Endothelial cell of umbilical vein (primary cell): ENCODE measurements around the gene RPL37A. TPM values are rescaled to one million over a fixed set of nuclear protein-coding genes. Genes with fewer than 3 reads are reported as not detected.
A peak's percentile ranks its signal among the peaks of the same experiment; 100 is the strongest.

Source experiments
- BruUV-seq: library from RNA; stranded (reverse); fragments of 400-500 nt; replicated peaks from 2 replicates; lab custom pipeline; 2021; lab: Mats Ljungman, UMichigan
- CTCF ChIA-PET: fragments of 300-600, 350-600 bp; sonication (Branson Sonifier 250); formaldehyde crosslinking; loops from one replicate; lab custom pipeline; 2021; ENCODE audit warnings: antibody characterized with exemption, inconsistent platforms; lab: Charles Lee
- POLR2A ChIA-PET: fragments of 300-600, 350-600 bp; sonication (Branson Sonifier 250); formaldehyde crosslinking; loops from one replicate; lab custom pipeline; 2021; ENCODE audit warnings: antibody characterized with exemption, inconsistent platforms; lab: Charles Lee
- DNase-seq: peaks from one replicate; pipeline ENCODE4 v3.0.0-alpha.2; 2011; ENCODE audit warnings: low read depth, low spot score
- FAIRE-seq: peaks from 2 replicates; lab custom pipeline; 2011; peaks lifted over from hg19 to GRCh38; lab: Jason Lieb, UNC
- H2AFZ ChIP-seq: 2 replicates; pipeline ENCODE4 v1.6.0; 2012; ENCODE audit warnings: low read depth, low read length, control low read depth, inconsistent platforms
- H3K27ac ChIP-seq: 2 replicates; pipeline ENCODE4 v1.5.1; 2011; ENCODE audit warnings: low read depth, mild to moderate bottlenecking, control low read depth, low read length, moderate library complexity; ENCODE audit not compliant: insufficient read depth
- H3K27me3 ChIP-seq, 2 experiments: 2 replicates each; pipeline versions ENCODE4 v1.6.0 to v1.6.1; 2011; ENCODE audit warnings: low read length in 2 of 2, mixed read lengths in 1 of 2; ENCODE audit not compliant: control insufficient read depth in 2 of 2, insufficient read depth in 2 of 2
- H3K36me3 ChIP-seq, 2 experiments: 2 replicates in 1 of 2; 3 replicates in 1 of 2; pipeline ENCODE4 v1.5.1; 2011; ENCODE audit warnings: low read length in 2 of 2, mild to moderate bottlenecking in 1 of 2, moderate library complexity in 1 of 2; ENCODE audit not compliant: control insufficient read depth in 2 of 2, insufficient read depth in 2 of 2; ENCODE audit errors: extremely low read depth in 1 of 2
- H3K4me1 ChIP-seq: 3 replicates; pipeline ENCODE4 v1.5.1; 2011; ENCODE audit warnings: mild to moderate bottlenecking, low read length; ENCODE audit not compliant: control insufficient read depth, insufficient read depth; ENCODE audit errors: extremely low read depth
- H3K4me2 ChIP-seq: 2 replicates; pipeline ENCODE4 v1.6.1; 2011; ENCODE audit warnings: low read length, control low read depth, mixed read lengths; ENCODE audit not compliant: insufficient read depth
- H3K4me3 ChIP-seq, 3 experiments: fragments of 200-600 bp in 1 of 3; sonication (generic), shearing (Covaris generic) in 1 of 3; replicated peaks in 1 of 3; 2 replicates each; pipeline ENCODE4 v1.5.1; 2011 to 2016; ENCODE audit warnings: control low read depth in 3 of 3, low read length in 3 of 3, mild to moderate bottlenecking in 2 of 3, inconsistent platforms in 1 of 3, low read depth in 1 of 3, moderate library complexity in 1 of 3; ENCODE audit not compliant: insufficient read depth in 1 of 3
- H3K79me2 ChIP-seq: 2 replicates; pipeline ENCODE4 v1.6.0; 2012; ENCODE audit warnings: low read length, inconsistent platforms; ENCODE audit not compliant: control insufficient read depth, insufficient read depth
- H3K9ac ChIP-seq: replicated peaks from 2 replicates; pipeline ENCODE3; 2011; ENCODE audit warnings: low read length, control low read depth; ENCODE audit not compliant: insufficient read depth; ENCODE audit errors: extremely low read depth
- H3K9me1 ChIP-seq: replicated peaks from 3 replicates; pipeline ENCODE4 v1.6.0; 2011; ENCODE audit warnings: mild to moderate bottlenecking, low read length; ENCODE audit not compliant: control insufficient read depth, insufficient read depth; ENCODE audit errors: extremely low read depth
- H3K9me3 ChIP-seq: replicated peaks from 2 replicates; pipeline ENCODE4 v1.5.1; 2012; ENCODE audit warnings: low read length, inconsistent platforms; ENCODE audit not compliant: control insufficient read depth, insufficient read depth
- H4K20me1 ChIP-seq: replicated peaks from 2 replicates; pipeline ENCODE3; 2011; ENCODE audit warnings: mild to moderate bottlenecking, low read length; ENCODE audit not compliant: control insufficient read depth, insufficient read depth; ENCODE audit errors: extremely low read depth
- CTCF ChIP-seq, 2 donors: IDR thresholded peaks; 1 replicate in 1 of 2; 2 replicates in 1 of 2; pipeline ENCODE4 v1.5.1; 2011; ENCODE audit warnings: low read length in 2 of 2, mild to moderate bottlenecking in 2 of 2, moderate library complexity in 2 of 2, control low read depth in 1 of 2, inconsistent platforms in 1 of 2, low read depth in 1 of 2; ENCODE audit not compliant: insufficient read depth in 1 of 2; ENCODE audit errors: extremely low read depth in 1 of 2
- FOS ChIP-seq: IDR thresholded peaks from 2 replicates; pipeline ENCODE4 v1.6.1; 2011; ENCODE audit warnings: mild to moderate bottlenecking, low read length, moderate library complexity, borderline replicate concordance; ENCODE audit not compliant: insufficient read depth
- GATA2 ChIP-seq: IDR thresholded peaks from 2 replicates; pipeline ENCODE4 v1.7.0; 2011; ENCODE audit warnings: low read depth, mild to moderate bottlenecking, moderate library complexity, mixed read lengths, low read length; ENCODE audit not compliant: insufficient read length, insufficient read depth
- JUN ChIP-seq: IDR thresholded peaks from 2 replicates; pipeline ENCODE4 v1.6.1; 2011; ENCODE audit warnings: borderline replicate concordance, low read depth; ENCODE audit not compliant: insufficient read length, insufficient read depth
- POLR2A ChIP-seq: IDR thresholded peaks from 2 replicates; pipeline ENCODE4 v1.6.1; 2012; ENCODE audit warnings: low read depth, mild to moderate bottlenecking, control low read depth, low read length
- POLR2AphosphoS5 ChIP-seq: IDR thresholded peaks from 2 replicates; pipeline ENCODE4 v1.6.1; 2012; ENCODE audit warnings: low read depth, mild to moderate bottlenecking, control low read depth, low read length, moderate library complexity; ENCODE audit not compliant: insufficient read depth
- dilution Hi-C: fragments of 300-500 bp; cut with MboI; formaldehyde crosslinking; loops from one replicate; pipeline ENCODE4 v1.15.0; 2019; ENCODE audit warnings: low sequenced_read_pairs; ENCODE audit not compliant: extremely low pct_ligation_motif_present
- intact Hi-C: fragments of 100-400 bp; cut with micrococcal nuclease; formaldehyde crosslinking; loops from one replicate; pipeline ENCODE4 v1.10.0; 2022
- polyA plus RNA-seq, 4 experiments: library from polyadenylated mRNA; depleted of rRNA in 3 of 4; stranded (reverse) in 3 of 4; unstranded in 1 of 4; fragments of >200 nt; gene quantifications; 2 replicates each; pipeline versions ENCODE4 v1.2.1 to v1.2.3, GENCODE V29; 2011 to 2012; ENCODE audit warnings: missing spikeins in 1 of 4
- total RNA-seq: library from RNA; stranded (reverse); gene quantifications from 2 replicates; pipeline ENCODE4 v1.2.3, GENCODE V29; 2021

RPL37A gene
- total and polyA plus RNA-seq, 2 donors (not counting 3 experiments of a cell fraction or from before 2014, with no cell fraction given), result 1,889 to 2,628 TPM

- TF ChIP-seq POLR2AphosphoS5 (peak; percentile 44), CTCF (IDR thresholded peaks at IDR 0.05; ENCODE audit: extremely low read depth in 1 of 2, insufficient read depth in 1 of 2, low read depth in 1 of 2, low read length in 2 of 2) (no peak)
- Histone ChIP-seq H3K9me3 (no peaks in the 10 kb centered on the region), H3K9ac (no peak overlapping the region), H3K4me3 (no peak overlapping the region), H3K79me2 (no peaks in the 10 kb centered on the region), H3K27ac (peak overlapping the region; percentile 1), H4K20me1 (no peaks in the 10 kb centered on the region), H3K36me3 (peaks cover 0 to 6% of the 10 kb centered on the region in 2 experiments), H3K4me1 (peaks cover 19% of the 10 kb centered on the region), H3K27me3 (no peaks in the 10 kb centered on the region), H3K4me2 (no peak overlapping the region), H3K9me1 (no peaks in the 10 kb centered on the region), H2AFZ (peak overlapping the region; percentile 68)
- peak; percentile 28 for DNase-seq
- intact Hi-C loops, result no loop called here
- FAIRE-seq, result peak; percentile 78
- no TSS peak for BruUV-seq
- CTCF ChIA-PET, result interaction anchor here (1.1 to 2.4 kb wide), 2 partner anchors 9 to 69 kb away, joined by 3 to 12 read pairs; no protein-coding TSS in a partner anchor
- POLR2A ChIA-PET, result no interaction called here
- dilution Hi-C loops, result no loop called here
These were observed 11.9 kb upstream of the RPL37A start for GRCh38 chr2:216486708-216487107.

GRCh38 chr2:216490061-216490460, 8.6 kb upstream of the RPL37A start:
- FAIRE-seq, result peak; percentile 80
- no TSS peak for BruUV-seq
- Histone ChIP-seq H3K9me3 (no peaks in the 10 kb centered on the region), H3K4me3 (no peak overlapping the region), H4K20me1 (no peaks in the 10 kb centered on the region), H3K79me2 (no peaks in the 10 kb centered on the region), H3K9ac (no peak overlapping the region), H2AFZ (no peak overlapping the region), H3K36me3 (no peaks in the 10 kb centered on the region), H3K4me1 (peaks cover 43% of the 10 kb centered on the region), H3K27ac (peak overlapping the region; percentile 44), H3K4me2 (peak overlapping the region; percentile 33), H3K9me1 (no peaks in the 10 kb centered on the region), H3K27me3 (no peaks in the 10 kb centered on the region)
- dilution Hi-C loops (no loop called here), intact Hi-C loops (loop anchor here (1.0 to 10.0 kb wide), 3 partner anchors 12 to 345 kb away; no protein-coding TSS in a partner anchor)
- peak; percentile 44 for TF ChIP-seq JUN
- peak; percentile 78 for TF ChIP-seq FOS
- TF ChIP-seq GATA2, result peak; percentile 90
- TF ChIP-seq POLR2A, result no peak
- POLR2A ChIA-PET, result no interaction called here
- CTCF ChIA-PET, result no interaction called here
- DNase-seq, result peak; percentile 54
